HEK293T (cell line): ENCODE measurements around the gene EPN1.

Source experiments
- CTCF ChIA-PET: fragments of 350-600 bp; formaldehyde crosslinking; extraction: SDS; loops from one replicate; lab custom pipeline; 2021; ENCODE audit warnings: antibody characterized with exemption, inconsistent platforms; lab: Yijun Ruan, JAX
- POLR2A ChIA-PET: fragments of 350-600 bp; formaldehyde crosslinking; extraction: SDS; loops from one replicate; lab custom pipeline; 2020; ENCODE audit warnings: antibody characterized with exemption, inconsistent platforms; lab: Yijun Ruan, JAX
- DNase-seq: peaks from one replicate; pipeline ENCODE4 v3.0.0; 2012; ENCODE audit warnings: mixed read lengths; ENCODE audit errors: extremely low spot score
- ARNT ChIP-seq: fragments of 450-650 bp; IDR thresholded peaks from 2 replicates; pipeline ENCODE4 v1.6.1; 2017; ENCODE audit warnings: mild to moderate bottlenecking
- BHLHE40 ChIP-seq: fragments of 450-650 bp; IDR thresholded peaks from 2 replicates; pipeline ENCODE4 v1.6.1; 2016; ENCODE audit warnings: mild to moderate bottlenecking, moderate library complexity, borderline replicate concordance
- CTBP1 ChIP-seq: fragments of 450-650 bp; IDR thresholded peaks from 2 replicates; pipeline ENCODE4 v1.6.1; 2016; ENCODE audit warnings: borderline replicate concordance
- ELF4 ChIP-seq: fragments of 450-650 bp; IDR thresholded peaks from 2 replicates; pipeline ENCODE4 v1.6.1; 2017; ENCODE audit warnings: antibody characterized with exemption
- FOXA1 ChIP-seq: fragments of 450-650 bp; IDR thresholded peaks from 2 replicates; pipeline ENCODE4 v1.6.1; 2016; ENCODE audit warnings: mild to moderate bottlenecking
- FOXK2 ChIP-seq: fragments of 450-650 bp; IDR thresholded peaks from 2 replicates; pipeline ENCODE4 v1.6.1; 2016; ENCODE audit warnings: mild to moderate bottlenecking
- FOXM1 ChIP-seq: fragments of 450-650 bp; IDR thresholded peaks from 2 replicates; pipeline ENCODE4 v1.6.1; 2017; ENCODE audit warnings: mild to moderate bottlenecking, borderline replicate concordance
- HDGF ChIP-seq: fragments of 450-650 bp; IDR thresholded peaks from 2 replicates; pipeline ENCODE4 v1.6.1; 2017; ENCODE audit warnings: antibody characterized with exemption, borderline replicate concordance
- L3MBTL2 ChIP-seq: fragments of 450-650 bp; conservative IDR thresholded peaks from 2 replicates; pipeline ENCODE4 v1.6.1; 2016; ENCODE audit warnings: mild to moderate bottlenecking
- LEF1 ChIP-seq: fragments of 450-650 bp; IDR thresholded peaks from 2 replicates; pipeline ENCODE4 v1.6.1; 2017; ENCODE audit warnings: mild to moderate bottlenecking, borderline replicate concordance
- NFRKB ChIP-seq: fragments of 450-650 bp; IDR thresholded peaks from 2 replicates; pipeline ENCODE4 v1.6.1; 2016; ENCODE audit warnings: mild to moderate bottlenecking, moderate library complexity
- PKNOX1 ChIP-seq: fragments of 450-650 bp; IDR thresholded peaks from 2 replicates; pipeline ENCODE4 v1.6.1; 2016
- SP1 ChIP-seq: fragments of 450-650 bp; IDR thresholded peaks from 2 replicates; pipeline ENCODE4 v1.6.1; 2017
- SUZ12 ChIP-seq: fragments of 450-650 bp; IDR thresholded peaks from 2 replicates; pipeline ENCODE4 v1.6.1; 2016; ENCODE audit warnings: mild to moderate bottlenecking
- TARDBP ChIP-seq: fragments of 450-650 bp; IDR thresholded peaks from 2 replicates; pipeline ENCODE4 v1.6.1; 2016
- ZNF384 ChIP-seq: fragments of 450-650 bp; IDR thresholded peaks from 2 replicates; pipeline ENCODE4 v1.6.1; 2016

The EPN1 gene

GRCh38 chr19:55697069-55697440 is 22.0 kb downstream of the EPN1 start:
- no peak for DNase-seq
- TF ChIP-seq SUZ12: no peak
- no peak for TF ChIP-seq FOXK2
- no peak for TF ChIP-seq CTBP1
- no peak for TF ChIP-seq ARNT
- TF ChIP-seq ELF4: no peak
- TF ChIP-seq BHLHE40: no peak
- no peak for TF ChIP-seq HDGF
- no peak for TF ChIP-seq LEF1
- TF ChIP-seq L3MBTL2: no peak
- TF ChIP-seq TARDBP: no peak
- TF ChIP-seq FOXA1: no peak
- TF ChIP-seq NFRKB: no peak
- TF ChIP-seq FOXM1: no peak
- TF ChIP-seq SP1: no peak
- TF ChIP-seq ZNF384: no peak
- no peak for TF ChIP-seq PKNOX1
- CTCF ChIA-PET: no interaction called here
- POLR2A ChIA-PET: no interaction called here

DNA sequence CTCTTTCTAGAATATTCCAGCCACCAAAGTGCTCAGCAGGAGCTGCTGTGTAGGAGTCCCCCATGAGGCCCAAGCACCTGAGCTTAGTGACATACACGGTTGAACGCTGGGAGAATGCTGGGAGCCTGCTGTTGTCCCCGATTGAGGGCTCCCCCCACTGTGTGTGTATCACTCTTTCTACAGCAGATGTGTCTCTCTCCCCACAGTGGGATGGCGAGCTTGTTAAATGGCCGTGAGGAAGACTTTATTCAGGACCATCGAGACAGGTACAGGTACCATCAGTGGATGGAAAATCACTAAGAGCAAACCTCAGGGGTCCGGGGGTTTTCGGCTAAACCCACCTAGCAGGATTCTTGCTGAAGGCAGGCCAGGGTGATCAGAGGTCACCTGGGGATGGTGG is 22.7 kb downstream of the EPN1 start:
- ChIA-PET POLR2A (no interaction called here), CTCF (no interaction called here)
- TF ChIP-seq LEF1 (no peak), TARDBP (no peak), HDGF (no peak), ARNT (no peak), SP1 (no peak), L3MBTL2 (no peak), SUZ12 (no peak), FOXM1 (no peak), ZNF384 (no peak), NFRKB (no peak), CTBP1 (no peak), FOXA1 (no peak), PKNOX1 (no peak), FOXK2 (no peak)
- DNase-seq: no peak

DNA sequence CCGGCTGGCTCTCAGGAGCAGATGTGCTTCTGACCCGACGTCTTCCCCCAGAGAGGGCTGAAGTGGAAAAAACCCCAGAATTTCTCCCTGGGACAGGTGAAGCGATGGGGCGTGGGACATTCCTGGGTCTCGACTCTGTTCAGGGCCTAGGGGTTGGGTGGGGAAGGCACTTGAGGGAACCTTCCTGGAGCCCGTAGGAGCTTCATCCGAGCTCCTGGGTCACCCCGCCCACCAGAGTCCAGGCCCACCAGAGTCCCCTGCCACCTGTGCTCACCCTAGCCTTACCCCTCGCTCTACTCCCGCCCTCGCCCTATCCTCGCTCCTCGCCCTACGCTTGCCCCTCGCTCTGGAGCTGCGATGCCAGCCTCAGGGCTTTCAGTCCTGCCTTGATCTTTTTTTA is 23.2 kb downstream of the EPN1 start:
- CTCF ChIA-PET: no interaction called here

GRCh38 chr19:55699221-55699620 is 24.2 kb downstream of the EPN1 start:
- DNase-seq: no peak
- CTCF ChIA-PET: no interaction called here
- TF ChIP-seq FOXA1 (no peak), SUZ12 (no peak), BHLHE40 (no peak), TARDBP (no peak), ELF4 (no peak), ARNT (no peak), L3MBTL2 (no peak), ZNF384 (no peak), CTBP1 (no peak), NFRKB (no peak), LEF1 (no peak), PKNOX1 (no peak), SP1 (no peak), FOXK2 (no peak)
- POLR2A ChIA-PET: no interaction called here

More for the DNA sequence above, 23.2 kb downstream of the EPN1 start:
- POLR2A ChIA-PET: no interaction called here
- no peak for TF ChIP-seq LEF1
- no peak for TF ChIP-seq FOXA1
- no peak for TF ChIP-seq SUZ12
- TF ChIP-seq ELF4: no peak
- no peak for TF ChIP-seq HDGF
- TF ChIP-seq TARDBP: no peak
- TF ChIP-seq FOXK2: no peak
- TF ChIP-seq BHLHE40: no peak
- no peak for TF ChIP-seq NFRKB
- TF ChIP-seq CTBP1: no peak
- TF ChIP-seq ARNT: no peak
- no peak for TF ChIP-seq FOXM1
- no peak for TF ChIP-seq ZNF384
- TF ChIP-seq L3MBTL2: no peak
- no peak for TF ChIP-seq SP1
- no peak for TF ChIP-seq PKNOX1
- no peak for DNase-seq

- CTCF ChIA-PET: no interaction called here
- POLR2A ChIA-PET: no interaction called here
These were observed 25.8 kb downstream of the EPN1 start for GRCh38 chr19:55700813-55701212.

GRCh38 chr19:55702131-55702627 is 27.2 kb downstream of the EPN1 start:
- DNase-seq: no peak
- no peak for TF ChIP-seq HDGF
- TF ChIP-seq LEF1: no peak
- TF ChIP-seq ELF4: no peak
- TF ChIP-seq ZNF384: no peak
- ChIA-PET CTCF (no interaction called here), POLR2A (no interaction called here)

More at GRCh38 chr19:55700813-55701212, 25.8 kb downstream of the EPN1 start:
- TF ChIP-seq HDGF: no peak
- no peak for DNase-seq
